K562 (cell line): ENCODE results near the gene CCDC171. TPM values are rescaled to one million over a fixed set of nuclear protein-coding genes. Genes with fewer than 3 reads are reported as not detected.
A peak's percentile ranks its signal among the peaks of the same experiment; 100 is the strongest.

Experiments used
- BACH1 ChIP-seq: fragments of 200-800 bp; sonication (Bioruptor generic); IDR thresholded peaks from 2 replicates; pipeline ENCODE4 v1.6.1; 2016; ENCODE audit warnings: missing genetic modification characterization, missing compliant biosample characterization
- BCOR ChIP-seq: fragments of 450-650 bp; IDR thresholded peaks from 2 replicates; pipeline ENCODE4 v1.6.1; 2016
- CREM ChIP-seq: IDR thresholded peaks from 2 replicates; pipeline ENCODE4 v1.6.1; 2014; ENCODE audit warnings: antibody characterized with exemption, low read depth
- NR2C1 ChIP-seq, 2 experiments: fragments of 450-650 bp; IDR thresholded peaks; 2 replicates each; pipeline ENCODE4 v1.6.1; 2017; ENCODE audit warnings: mild to moderate bottlenecking in 2 of 2, antibody characterized with exemption in 1 of 2, inconsistent platforms in 1 of 2, missing compliant biosample characterization in 1 of 2, missing genetic modification characterization in 1 of 2
- PTRF ChIP-seq: fragments of 450-650 bp; IDR thresholded peaks from 2 replicates; pipeline ENCODE4 v1.6.1; 2016; ENCODE audit warnings: mild to moderate bottlenecking, missing genetic modification characterization, missing compliant biosample characterization
- RB1 ChIP-seq: fragments of 450-650 bp; IDR thresholded peaks from 2 replicates; pipeline ENCODE4 v1.6.1; 2017; ENCODE audit warnings: low read depth, mild to moderate bottlenecking
- RBFOX2 ChIP-seq: fragments of 200-400 bp; formaldehyde crosslinking; IDR thresholded peaks from 2 replicates; pipeline ENCODE4 v1.6.1; 2017; ENCODE audit warnings: low read depth, mild to moderate bottlenecking, low read length, moderate library complexity
- SP1 ChIP-seq: sonication (generic); formaldehyde crosslinking; IDR thresholded peaks from 2 replicates; pipeline ENCODE4 v1.8.1; 2022; ENCODE audit warnings: mild to moderate bottlenecking, missing genetic modification reagents
- STAG1 ChIP-seq: sonication (generic); formaldehyde crosslinking; IDR thresholded peaks from 2 replicates; pipeline ENCODE4 v1.5.0; 2020; ENCODE audit warnings: missing genetic modification reagents, borderline replicate concordance
- ZNF644 ChIP-seq: fragments of 200-800 bp; sonication (Bioruptor generic); IDR thresholded peaks from 2 replicates; pipeline ENCODE4 v1.6.1; 2016; ENCODE audit warnings: low read depth, missing genetic modification characterization, missing compliant biosample characterization
- polyA plus RNA-seq, 8 experiments: library from polyadenylated mRNA; depleted of rRNA in 4 of 8; stranded (reverse) in 5 of 8; unstranded in 3 of 8; fragments of >200 nt; fragmentation: Nextera tagmentation in 2 of 8; fragmentation: Illumina TruSeq in 1 of 8; extraction: Ambion mirVana in 2 of 8; extraction: Trizol in 1 of 8; gene quantifications; 2 replicates each; pipeline versions ENCODE4 v1.2.1 to v1.2.3, GENCODE V29; 2011 to 2014; ENCODE audit warnings: inconsistent platforms in 1 of 8, missing spikeins in 1 of 8
- total RNA-seq, 7 experiments: library from RNA; depleted of rRNA in 6 of 7; stranded (reverse); fragments of >200 nt in 6 of 7; fragmentation: Illumina TruSeq in 2 of 7; extraction: Trizol in 2 of 7; gene quantifications; 2 replicates each; pipeline versions ENCODE4 v1.2.1 to v1.2.3, GENCODE V29; 2011 to 2021; ENCODE audit warnings: low replicate concordance in 1 of 7
- TF ChIP-seq, protein P1 (sequence below): fragments of 450-650 bp; IDR thresholded peaks from 2 replicates; pipeline ENCODE4 v1.6.1; 2016; ENCODE audit warnings: mild to moderate bottlenecking, moderate library complexity
- TF ChIP-seq, protein P2 (sequence below): fragments of 450-650 bp; formaldehyde crosslinking; conservative IDR thresholded peaks from 2 replicates; pipeline ENCODE4 v1.4.0; 2022; ENCODE audit warnings: mild to moderate bottlenecking, missing genetic modification characterization
- TF ChIP-seq, protein P3 (sequence below): fragments of 250-450 bp; sonication (Bioruptor Pico); IDR thresholded peaks from 2 replicates; pipeline ENCODE4 v1.5.0; 2021

Gene CCDC171
- total and polyA plus RNA-seq, 9 of the 15 experiments (the other 6 are each of a cell fraction or from before 2014, with no cell fraction given): 0.08 to 3.8 (median 0.27) TPM

- TF ChIP-seq, protein P1, sequence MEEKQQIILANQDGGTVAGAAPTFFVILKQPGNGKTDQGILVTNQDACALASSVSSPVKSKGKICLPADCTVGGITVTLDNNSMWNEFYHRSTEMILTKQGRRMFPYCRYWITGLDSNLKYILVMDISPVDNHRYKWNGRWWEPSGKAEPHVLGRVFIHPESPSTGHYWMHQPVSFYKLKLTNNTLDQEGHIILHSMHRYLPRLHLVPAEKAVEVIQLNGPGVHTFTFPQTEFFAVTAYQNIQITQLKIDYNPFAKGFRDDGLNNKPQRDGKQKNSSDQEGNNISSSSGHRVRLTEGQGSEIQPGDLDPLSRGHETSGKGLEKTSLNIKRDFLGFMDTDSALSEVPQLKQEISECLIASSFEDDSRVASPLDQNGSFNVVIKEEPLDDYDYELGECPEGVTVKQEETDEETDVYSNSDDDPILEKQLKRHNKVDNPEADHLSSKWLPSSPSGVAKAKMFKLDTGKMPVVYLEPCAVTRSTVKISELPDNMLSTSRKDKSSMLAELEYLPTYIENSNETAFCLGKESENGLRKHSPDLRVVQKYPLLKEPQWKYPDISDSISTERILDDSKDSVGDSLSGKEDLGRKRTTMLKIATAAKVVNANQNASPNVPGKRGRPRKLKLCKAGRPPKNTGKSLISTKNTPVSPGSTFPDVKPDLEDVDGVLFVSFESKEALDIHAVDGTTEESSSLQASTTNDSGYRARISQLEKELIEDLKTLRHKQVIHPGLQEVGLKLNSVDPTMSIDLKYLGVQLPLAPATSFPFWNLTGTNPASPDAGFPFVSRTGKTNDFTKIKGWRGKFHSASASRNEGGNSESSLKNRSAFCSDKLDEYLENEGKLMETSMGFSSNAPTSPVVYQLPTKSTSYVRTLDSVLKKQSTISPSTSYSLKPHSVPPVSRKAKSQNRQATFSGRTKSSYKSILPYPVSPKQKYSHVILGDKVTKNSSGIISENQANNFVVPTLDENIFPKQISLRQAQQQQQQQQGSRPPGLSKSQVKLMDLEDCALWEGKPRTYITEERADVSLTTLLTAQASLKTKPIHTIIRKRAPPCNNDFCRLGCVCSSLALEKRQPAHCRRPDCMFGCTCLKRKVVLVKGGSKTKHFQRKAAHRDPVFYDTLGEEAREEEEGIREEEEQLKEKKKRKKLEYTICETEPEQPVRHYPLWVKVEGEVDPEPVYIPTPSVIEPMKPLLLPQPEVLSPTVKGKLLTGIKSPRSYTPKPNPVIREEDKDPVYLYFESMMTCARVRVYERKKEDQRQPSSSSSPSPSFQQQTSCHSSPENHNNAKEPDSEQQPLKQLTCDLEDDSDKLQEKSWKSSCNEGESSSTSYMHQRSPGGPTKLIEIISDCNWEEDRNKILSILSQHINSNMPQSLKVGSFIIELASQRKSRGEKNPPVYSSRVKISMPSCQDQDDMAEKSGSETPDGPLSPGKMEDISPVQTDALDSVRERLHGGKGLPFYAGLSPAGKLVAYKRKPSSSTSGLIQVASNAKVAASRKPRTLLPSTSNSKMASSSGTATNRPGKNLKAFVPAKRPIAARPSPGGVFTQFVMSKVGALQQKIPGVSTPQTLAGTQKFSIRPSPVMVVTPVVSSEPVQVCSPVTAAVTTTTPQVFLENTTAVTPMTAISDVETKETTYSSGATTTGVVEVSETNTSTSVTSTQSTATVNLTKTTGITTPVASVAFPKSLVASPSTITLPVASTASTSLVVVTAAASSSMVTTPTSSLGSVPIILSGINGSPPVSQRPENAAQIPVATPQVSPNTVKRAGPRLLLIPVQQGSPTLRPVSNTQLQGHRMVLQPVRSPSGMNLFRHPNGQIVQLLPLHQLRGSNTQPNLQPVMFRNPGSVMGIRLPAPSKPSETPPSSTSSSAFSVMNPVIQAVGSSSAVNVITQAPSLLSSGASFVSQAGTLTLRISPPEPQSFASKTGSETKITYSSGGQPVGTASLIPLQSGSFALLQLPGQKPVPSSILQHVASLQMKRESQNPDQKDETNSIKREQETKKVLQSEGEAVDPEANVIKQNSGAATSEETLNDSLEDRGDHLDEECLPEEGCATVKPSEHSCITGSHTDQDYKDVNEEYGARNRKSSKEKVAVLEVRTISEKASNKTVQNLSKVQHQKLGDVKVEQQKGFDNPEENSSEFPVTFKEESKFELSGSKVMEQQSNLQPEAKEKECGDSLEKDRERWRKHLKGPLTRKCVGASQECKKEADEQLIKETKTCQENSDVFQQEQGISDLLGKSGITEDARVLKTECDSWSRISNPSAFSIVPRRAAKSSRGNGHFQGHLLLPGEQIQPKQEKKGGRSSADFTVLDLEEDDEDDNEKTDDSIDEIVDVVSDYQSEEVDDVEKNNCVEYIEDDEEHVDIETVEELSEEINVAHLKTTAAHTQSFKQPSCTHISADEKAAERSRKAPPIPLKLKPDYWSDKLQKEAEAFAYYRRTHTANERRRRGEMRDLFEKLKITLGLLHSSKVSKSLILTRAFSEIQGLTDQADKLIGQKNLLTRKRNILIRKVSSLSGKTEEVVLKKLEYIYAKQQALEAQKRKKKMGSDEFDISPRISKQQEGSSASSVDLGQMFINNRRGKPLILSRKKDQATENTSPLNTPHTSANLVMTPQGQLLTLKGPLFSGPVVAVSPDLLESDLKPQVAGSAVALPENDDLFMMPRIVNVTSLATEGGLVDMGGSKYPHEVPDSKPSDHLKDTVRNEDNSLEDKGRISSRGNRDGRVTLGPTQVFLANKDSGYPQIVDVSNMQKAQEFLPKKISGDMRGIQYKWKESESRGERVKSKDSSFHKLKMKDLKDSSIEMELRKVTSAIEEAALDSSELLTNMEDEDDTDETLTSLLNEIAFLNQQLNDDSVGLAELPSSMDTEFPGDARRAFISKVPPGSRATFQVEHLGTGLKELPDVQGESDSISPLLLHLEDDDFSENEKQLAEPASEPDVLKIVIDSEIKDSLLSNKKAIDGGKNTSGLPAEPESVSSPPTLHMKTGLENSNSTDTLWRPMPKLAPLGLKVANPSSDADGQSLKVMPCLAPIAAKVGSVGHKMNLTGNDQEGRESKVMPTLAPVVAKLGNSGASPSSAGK: peak; percentile 61
- TF ChIP-seq BACH1 (tag): no peak
- TF ChIP-seq SP1 (CRISPR knock-in tag): no peak
- TF ChIP-seq ZNF644 (tag): no peak
- TF ChIP-seq STAG1: no peak
- TF ChIP-seq CREM: no peak; the same call in 1 of the 2 replicates
- TF ChIP-seq, protein P2, sequence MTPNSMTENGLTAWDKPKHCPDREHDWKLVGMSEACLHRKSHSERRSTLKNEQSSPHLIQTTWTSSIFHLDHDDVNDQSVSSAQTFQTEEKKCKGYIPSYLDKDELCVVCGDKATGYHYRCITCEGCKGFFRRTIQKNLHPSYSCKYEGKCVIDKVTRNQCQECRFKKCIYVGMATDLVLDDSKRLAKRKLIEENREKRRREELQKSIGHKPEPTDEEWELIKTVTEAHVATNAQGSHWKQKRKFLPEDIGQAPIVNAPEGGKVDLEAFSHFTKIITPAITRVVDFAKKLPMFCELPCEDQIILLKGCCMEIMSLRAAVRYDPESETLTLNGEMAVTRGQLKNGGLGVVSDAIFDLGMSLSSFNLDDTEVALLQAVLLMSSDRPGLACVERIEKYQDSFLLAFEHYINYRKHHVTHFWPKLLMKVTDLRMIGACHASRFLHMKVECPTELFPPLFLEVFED (CRISPR knock-in tag): no peak
- no peak for TF ChIP-seq PTRF (tag)
- TF ChIP-seq BCOR: no peak
- peak; percentile 81 for TF ChIP-seq RBFOX2
- TF ChIP-seq, protein P3, sequence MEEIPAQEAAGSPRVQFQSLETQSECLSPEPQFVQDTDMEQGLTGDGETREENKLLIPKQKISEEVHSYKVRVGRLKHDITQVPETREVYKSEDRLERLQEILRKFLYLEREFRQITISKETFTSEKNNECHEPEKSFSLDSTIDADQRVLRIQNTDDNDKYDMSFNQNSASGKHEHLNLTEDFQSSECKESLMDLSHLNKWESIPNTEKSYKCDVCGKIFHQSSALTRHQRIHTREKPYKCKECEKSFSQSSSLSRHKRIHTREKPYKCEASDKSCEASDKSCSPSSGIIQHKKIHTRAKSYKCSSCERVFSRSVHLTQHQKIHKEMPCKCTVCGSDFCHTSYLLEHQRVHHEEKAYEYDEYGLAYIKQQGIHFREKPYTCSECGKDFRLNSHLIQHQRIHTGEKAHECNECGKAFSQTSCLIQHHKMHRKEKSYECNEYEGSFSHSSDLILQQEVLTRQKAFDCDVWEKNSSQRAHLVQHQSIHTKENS (CRISPR knock-in tag): no peak
- TF ChIP-seq NR2C1 (IDR thresholded peaks at IDR 0.05): no peak
- no peak for TF ChIP-seq NR2C1 (tag; IDR thresholded peaks at IDR 0.05)
- TF ChIP-seq RB1: peak; percentile 53; the same call in 1 of the 2 replicates
Observed at GRCh38 chr9:15552636-15553527, at the start of gene CCDC171 (continued).
